ENCODE measurements around the gene MRPL57.
"Not testable (repeated sequence)": the region's sequence is repeated elsewhere in the genome, so short reads cannot be mapped to it uniquely, and the experiment has no call there.

The MRPL57 gene

DNA sequence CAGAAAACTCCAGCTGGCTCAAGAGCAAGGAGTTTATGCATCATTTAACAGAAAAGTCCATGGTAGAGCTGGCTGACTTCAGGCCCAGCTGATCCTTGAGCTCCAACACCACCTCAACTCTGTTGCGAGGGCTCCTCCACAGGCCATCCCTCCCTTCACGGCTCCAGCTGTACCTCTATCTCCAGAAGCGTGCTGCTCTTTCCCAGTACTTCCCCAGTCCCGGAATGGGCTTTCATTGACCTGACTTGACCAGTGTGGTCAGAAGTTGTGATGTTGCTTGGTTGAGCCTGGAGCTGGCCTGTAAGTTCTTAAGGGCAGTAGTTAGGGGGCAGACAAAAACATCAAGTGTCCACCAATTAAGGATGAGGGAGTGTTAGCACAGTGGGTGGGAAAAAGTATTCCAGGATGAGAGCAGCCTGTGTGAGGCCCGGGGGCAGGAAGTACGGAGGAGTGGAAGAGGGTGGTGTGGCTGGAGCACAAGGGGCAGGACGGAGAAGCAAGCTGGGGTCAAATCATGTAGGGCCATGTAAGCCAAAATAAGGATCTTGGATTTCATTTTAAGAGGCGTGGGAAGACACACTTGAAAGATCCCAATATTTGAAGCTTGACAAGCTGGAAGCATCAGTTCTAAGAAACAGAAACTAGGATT is 24.1 kb upstream of the MRPL57 start:
- in situ Hi-C loops (cut with MboI; ENCODE audit: low pct_unique_long_range_greater_than_20kb, low sequenced_read_pairs, unreplicated experiment): no loop called here
- no peak for TF ChIP-seq CTCF (IDR thresholded peaks at IDR 0.05; ENCODE audit: extremely low read depth, insufficient read depth, missing control alignments)
- DNase-seq (ENCODE audit: low spot score): no peak

DNA sequence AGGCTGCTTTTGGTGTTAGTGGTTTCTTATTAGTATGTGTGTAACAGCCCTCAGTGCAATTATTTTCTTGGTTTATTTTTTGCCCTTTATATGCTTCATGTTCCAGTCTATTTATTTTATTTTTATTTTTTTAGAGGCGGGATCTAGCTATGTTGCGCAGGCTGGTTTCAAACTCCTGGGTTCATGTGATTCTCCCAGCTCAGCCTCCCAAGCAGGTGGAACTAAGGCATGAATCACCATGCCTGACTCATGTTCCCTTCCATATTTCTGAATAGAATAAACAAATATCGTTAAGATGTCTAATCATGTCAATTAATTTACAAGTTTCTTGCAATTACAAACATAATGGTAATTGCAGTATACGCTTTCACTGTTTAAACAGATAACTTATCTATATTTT is 11.8 kb upstream of the MRPL57 start:
- no peak for DNase-seq (ENCODE audit: low spot score)
- in situ Hi-C loops (cut with MboI; ENCODE audit: low pct_unique_long_range_greater_than_20kb, low sequenced_read_pairs, unreplicated experiment): no loop called here
- TF ChIP-seq CTCF (IDR thresholded peaks at IDR 0.05; ENCODE audit: extremely low read depth, insufficient read depth, missing control alignments): no peak

GRCh38 chr13:21165606-21166005 is 10.9 kb upstream of the MRPL57 start:
- in situ Hi-C loops (cut with MboI; ENCODE audit: low pct_unique_long_range_greater_than_20kb, low sequenced_read_pairs, unreplicated experiment); DNase-seq (ENCODE audit: low spot score): not testable (repeated sequence)

- DNase-seq (ENCODE audit: low spot score): no peak
- in situ Hi-C loops (cut with MboI; ENCODE audit: low pct_unique_long_range_greater_than_20kb, low sequenced_read_pairs, unreplicated experiment): no loop called here
- TF ChIP-seq CTCF (IDR thresholded peaks at IDR 0.05; ENCODE audit: extremely low read depth, insufficient read depth, missing control alignments): no peak
Observed at GRCh38 chr13:21171420-21171819, 5.0 kb upstream of the MRPL57 start.

- in situ Hi-C loops (cut with MboI; ENCODE audit: low pct_unique_long_range_greater_than_20kb, low sequenced_read_pairs, unreplicated experiment); DNase-seq (ENCODE audit: low spot score): not testable (repeated sequence)
Observed at GRCh38 chr13:21173767-21174166, 2.7 kb upstream of the MRPL57 start.

DNA sequence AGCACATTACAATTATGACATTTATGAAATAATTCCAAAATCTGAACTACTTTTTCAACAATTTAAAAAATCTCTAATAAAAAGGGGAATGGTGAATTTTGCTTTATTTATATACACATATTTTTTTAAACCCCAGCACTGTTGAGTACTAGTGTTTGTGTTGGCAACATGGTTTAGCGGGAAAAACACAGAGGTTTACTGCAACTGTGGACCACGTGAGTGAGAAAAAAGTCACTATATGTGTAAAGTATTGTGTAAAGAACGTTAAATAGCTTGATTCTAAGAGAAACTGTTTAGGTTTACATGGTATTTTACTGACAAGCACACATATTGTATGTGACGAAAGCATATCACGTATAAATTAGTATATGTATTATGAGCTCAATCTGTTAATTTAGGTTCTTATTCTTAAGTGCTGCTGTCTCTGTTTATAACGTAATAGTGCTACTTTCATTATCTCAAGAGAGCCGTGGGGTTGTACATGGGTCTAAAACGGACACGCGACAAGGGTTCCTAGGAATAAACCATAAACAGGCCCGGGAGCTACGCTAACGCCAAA is 723 bp upstream of the MRPL57 start:
- TF ChIP-seq CTCF (IDR thresholded peaks at IDR 0.05; ENCODE audit: extremely low read depth, insufficient read depth, missing control alignments): no peak
- in situ Hi-C loops (cut with MboI; ENCODE audit: low pct_unique_long_range_greater_than_20kb, low sequenced_read_pairs, unreplicated experiment): no loop called here
- DNase-seq (ENCODE audit: low spot score): no peak

DNA sequence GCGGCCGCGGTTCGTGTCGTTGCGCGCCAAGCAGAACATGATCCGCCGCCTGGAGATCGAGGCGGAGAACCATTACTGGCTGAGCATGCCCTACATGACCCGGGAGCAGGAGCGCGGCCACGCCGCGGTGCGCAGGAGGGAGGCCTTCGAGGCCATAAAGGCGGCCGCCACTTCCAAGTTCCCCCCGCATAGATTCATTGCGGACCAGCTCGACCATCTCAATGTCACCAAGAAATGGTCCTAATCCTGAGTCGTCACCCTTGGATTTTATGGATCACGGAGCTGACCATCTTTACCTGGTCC is 475 bp downstream of the MRPL57 start:
- in situ Hi-C loops (cut with MboI; ENCODE audit: low pct_unique_long_range_greater_than_20kb, low sequenced_read_pairs, unreplicated experiment): no loop called here
- DNase-seq (ENCODE audit: low spot score): no peak
- TF ChIP-seq CTCF (IDR thresholded peaks at IDR 0.05; ENCODE audit: extremely low read depth, insufficient read depth, missing control alignments): no peak

DNA sequence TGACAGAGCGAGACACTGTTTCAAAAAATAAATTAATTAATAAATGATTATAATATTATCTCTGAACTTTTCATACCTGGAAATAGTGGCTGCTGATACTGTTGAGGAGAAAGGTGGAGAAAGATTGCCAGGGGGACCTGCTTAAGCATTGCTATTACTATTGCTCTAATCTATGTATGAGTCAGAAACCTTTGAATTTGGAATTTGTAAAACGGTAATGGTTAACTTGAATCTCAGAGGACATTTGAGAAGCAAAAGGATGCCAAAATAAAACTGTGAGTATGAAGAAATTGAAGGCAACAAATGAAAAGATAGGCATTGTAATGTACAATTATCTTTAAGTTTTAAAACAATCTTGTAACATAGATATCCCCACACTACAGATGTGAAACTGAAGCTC is 5.2 kb downstream of the MRPL57 start:
- no peak for DNase-seq (ENCODE audit: low spot score)
- no peak for TF ChIP-seq CTCF (IDR thresholded peaks at IDR 0.05; ENCODE audit: extremely low read depth, insufficient read depth, missing control alignments)
- in situ Hi-C loops (cut with MboI; ENCODE audit: low pct_unique_long_range_greater_than_20kb, low sequenced_read_pairs, unreplicated experiment): no loop called here

DNA sequence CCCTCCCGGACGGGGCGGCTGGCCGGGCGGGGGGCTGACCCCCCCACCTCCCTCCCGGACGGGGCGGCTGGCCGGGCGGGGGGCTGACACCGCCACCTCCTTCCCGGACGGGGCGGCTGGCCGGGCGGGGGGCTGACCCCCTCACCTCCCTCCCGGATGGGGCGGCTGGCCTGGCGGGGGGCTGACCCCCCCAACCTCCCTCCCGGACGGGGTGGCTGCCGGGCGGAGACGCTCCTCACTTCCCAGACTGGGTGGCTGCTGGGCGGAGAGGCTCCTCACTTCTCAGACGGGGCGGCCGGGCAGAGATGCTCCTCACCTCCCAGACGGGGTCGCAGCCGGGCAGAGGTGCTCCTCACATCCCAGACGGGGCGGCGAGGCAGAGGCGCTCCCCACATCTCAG is 10.0 kb downstream of the MRPL57 start:
- DNase-seq (ENCODE audit: low spot score); in situ Hi-C loops (cut with MboI; ENCODE audit: low pct_unique_long_range_greater_than_20kb, low sequenced_read_pairs, unreplicated experiment): not testable (repeated sequence)

GRCh38 chr13:21194756-21195155 is 18.3 kb downstream of the MRPL57 start:
- in situ Hi-C loops (cut with MboI; ENCODE audit: low pct_unique_long_range_greater_than_20kb, low sequenced_read_pairs, unreplicated experiment): not testable (repeated sequence)

GRCh38 chr13:21197606-21198225 is 21.3 kb downstream of the MRPL57 start:
- DNase-seq (ENCODE audit: low spot score); in situ Hi-C loops (cut with MboI; ENCODE audit: low pct_unique_long_range_greater_than_20kb, low sequenced_read_pairs, unreplicated experiment): not testable (repeated sequence)

More at GRCh38 chr13:21194756-21195155, 18.3 kb downstream of the MRPL57 start:
- not testable (repeated sequence) for DNase-seq (ENCODE audit: low spot score)
